ENCODE results near the gene TNFRSF13B. TPM values are rescaled to one million over a fixed set of nuclear protein-coding genes. Genes with fewer than 3 reads are reported as not detected.

TNFRSF13B gene
- total RNA-seq, 1 donor from 2014 or later = not detected

DNA sequence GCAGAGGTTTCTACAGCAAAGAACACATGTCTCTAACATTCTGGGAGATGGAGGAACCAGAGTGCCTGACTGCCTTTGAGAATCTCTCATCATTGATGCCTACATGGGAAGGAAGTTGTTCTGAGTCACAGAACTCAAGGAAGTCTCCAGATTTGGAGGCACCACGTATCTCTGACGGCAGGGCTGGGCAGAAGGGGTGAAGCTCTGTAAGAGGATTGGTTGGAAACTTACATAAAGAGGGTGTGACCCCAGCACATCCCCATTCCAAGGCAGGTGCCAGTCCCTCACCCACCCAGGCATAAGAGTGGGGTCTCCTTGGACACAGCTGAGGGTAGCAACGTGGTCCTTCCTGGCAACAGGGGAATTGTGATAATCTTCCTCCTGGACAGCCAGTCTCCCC, 17.4 kb downstream of the TNFRSF13B start:
- no peak for DNase-seq

DNA sequence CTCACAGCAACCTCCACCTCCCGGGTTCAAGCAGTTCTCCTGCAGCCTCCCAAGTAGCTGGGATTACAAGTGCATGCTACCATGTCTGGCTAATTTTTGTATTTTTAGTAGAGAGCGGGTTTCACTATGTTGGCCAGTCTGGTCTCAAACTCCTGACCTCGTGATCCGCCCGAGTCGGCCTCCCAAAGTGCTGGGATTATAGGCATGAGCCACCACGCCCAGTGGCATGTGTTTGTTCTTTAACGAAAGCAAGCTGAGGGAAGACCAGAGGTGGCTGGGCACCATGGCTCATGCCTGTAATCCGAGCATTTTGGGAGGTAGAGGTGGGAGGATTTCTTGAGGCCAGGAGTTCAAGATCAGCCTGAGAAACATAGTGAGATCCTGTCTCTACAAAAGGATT, 18.1 kb downstream of the TNFRSF13B start:
- no peak for DNase-seq

DNA sequence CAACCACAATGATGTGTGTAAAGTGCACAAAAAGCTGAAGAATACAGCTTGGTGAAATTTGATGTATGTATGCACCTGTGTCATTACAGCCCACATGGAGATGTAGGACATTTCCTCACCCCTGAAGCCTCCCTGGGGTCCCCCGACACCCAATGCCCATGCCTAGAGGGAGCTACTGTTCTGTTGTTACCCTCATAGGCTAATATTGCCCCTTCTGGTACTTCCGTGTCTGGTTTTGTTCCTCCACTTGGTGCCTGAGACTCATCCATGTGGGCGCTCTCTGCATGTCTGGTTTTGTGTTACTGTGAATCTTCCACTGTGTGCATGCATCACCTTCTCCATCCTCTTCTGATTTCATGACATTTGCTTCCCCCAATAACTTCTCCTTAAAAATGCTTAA, 18.6 kb downstream of the TNFRSF13B start:
- no peak for DNase-seq

DNA sequence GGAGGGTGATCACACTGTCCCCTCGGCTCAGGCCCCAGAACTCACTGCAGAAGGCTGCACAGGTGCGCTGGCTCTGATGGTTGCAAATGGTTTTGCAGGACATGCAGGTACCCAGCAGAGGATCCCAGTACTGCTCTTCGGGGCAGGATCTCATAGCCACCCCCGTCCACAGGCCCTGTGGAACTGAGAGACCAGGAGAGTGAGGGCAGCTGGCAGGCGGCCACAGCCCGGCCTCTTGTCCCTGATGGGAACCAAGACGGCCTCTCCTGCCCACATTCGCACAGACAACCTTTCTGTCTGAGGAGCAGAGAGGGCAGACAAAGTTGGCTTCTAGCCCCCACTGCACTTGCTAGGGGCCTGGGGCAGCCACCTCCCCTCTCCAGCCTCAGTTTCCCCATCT, 19.5 kb downstream of the TNFRSF13B start:
- DNase-seq = no peak

DNA sequence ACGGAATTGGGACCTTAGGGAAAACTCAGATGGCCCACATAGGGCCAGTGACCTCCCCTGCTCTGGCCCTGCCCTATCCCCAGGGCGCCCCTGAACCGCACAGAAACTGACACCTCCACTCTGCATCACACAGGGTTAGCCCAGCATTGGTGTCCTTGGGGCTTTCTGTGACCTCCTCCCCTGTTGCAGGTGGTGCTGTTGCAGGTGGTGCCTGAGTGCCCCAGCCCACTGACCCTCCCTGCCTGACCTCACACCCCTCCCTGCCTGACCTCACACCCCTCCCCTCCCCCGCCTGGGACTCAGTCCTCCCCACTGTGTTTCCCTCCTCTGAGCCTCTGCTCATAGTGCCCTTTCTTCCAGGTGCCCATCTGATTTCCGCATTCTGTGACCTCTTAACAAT, 21.4 kb downstream of the TNFRSF13B start:
- DNase-seq = no peak

DNA sequence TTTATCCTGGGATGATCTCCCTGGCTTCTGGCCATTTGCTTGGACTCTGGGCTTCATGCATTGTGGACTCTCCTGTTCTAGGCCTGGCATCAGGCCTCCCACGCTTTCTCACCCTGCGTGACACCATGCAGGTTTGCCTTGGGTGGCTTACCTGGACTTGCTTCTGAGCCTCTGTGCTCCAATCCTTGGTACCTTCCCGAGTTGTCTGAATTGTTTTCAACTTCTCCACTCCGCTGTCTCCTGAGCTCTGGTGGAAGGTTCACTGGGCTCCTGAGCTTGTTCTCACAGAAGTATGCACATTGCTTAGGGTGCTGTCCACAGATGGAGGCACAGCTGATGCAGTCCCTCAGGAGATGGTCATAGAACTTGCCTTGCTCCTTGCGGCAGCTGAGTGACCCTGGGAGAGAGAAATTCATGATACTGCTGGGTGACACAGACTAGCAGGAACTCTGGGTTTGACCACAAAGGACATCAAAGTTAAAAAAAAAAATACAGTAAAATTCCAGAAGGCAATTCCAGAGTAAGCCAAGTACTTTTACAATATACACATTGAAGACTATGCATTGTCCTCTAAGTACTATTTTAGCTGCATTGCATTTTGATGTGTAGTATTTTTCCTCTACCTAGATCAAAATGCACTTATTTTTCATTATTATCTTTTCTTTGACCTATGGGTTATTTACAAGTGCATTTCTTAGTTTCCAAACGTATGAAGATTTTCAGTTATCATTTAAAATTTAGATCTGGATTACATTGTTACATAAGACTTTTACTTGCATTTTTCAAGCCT, 23.1 kb downstream of the TNFRSF13B start:
- DNase-seq = no peak

DNA sequence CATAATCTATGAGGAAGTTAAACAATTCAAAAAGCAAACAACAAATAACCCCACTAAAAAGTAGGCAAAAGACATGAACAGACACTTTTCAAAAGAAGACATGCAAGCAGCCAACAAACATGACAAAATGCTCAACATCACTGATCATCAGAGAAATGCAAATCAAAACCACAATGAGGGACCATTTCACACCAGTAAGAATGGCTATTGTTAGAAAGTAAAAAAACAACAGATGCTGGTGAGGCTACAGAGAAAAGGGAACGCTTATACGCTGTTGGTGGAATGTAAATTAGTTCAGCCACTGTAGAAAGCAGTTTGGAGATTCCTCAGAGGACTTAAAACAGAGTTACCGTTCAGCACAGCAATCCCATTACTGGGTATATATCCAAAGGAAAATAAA, 24.4 kb downstream of the TNFRSF13B start:
- DNase-seq = no peak

- DNase-seq = no peak
These were observed 26.2 kb downstream of the TNFRSF13B start for GRCh38 chr17:16945663-16946218.

DNA sequence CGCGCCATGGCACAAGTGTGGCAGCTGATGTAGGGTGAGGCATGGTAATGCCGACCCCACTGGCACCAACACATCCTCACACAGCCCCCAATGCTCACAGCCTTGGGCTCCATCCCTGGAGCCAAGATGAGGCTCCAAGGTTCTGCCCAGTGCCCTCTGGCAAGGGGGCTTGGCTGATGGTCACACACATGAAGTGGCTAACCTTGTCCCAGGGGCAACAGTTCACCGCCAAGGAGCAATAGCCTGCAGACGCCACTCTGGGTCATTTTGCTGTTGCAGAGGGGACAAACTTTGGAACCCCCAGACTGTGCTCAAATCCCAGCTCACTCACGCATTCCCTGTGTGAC, 26.8 kb downstream of the TNFRSF13B start:
- no peak for DNase-seq

GRCh38 chr17:16944334-16945135, 27.4 kb downstream of the TNFRSF13B start:
- DNase-seq = no peak

DNA sequence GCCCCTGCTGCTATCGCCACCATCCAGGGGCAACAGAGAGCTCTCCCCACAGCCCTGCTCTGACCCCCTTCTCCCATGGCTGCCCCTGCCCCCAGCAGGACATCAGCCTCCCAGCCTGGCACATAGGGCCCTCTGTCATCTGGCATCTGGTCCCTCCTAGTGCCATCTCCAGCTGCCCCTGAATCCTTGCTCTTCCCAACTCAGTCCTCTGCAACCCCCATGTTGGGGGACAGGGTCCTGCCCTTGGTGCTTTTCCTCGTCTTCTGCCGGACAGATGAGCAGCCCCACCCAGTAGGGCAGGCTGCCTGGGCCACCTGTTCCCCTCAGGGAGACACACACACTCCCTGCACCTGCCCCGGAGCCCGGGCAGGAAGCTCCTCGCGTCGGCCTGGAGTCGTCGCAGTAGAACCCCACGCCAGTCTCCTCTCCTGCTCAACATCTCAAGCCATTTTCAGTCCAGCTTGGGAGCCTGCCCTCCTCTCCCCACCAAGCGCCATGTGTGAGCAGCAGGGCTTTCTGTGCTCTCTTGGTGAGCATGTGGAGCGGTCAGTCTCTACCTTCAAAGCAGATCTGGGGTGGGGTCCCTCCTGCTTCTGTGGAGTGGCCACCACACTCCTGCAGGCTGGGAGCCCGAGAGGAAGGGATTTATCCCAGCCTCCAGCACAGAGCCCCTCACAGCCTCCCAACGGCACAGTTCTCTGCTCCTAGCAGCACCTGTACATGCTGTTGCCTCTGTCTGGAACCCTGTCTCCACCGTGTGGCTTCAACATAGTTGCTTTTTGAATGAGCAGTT, 28.2 kb downstream of the TNFRSF13B start:
- no peak for DNase-seq

- no peak for DNase-seq
These were observed 28.9 kb downstream of the TNFRSF13B start for GRCh38 chr17:16943032-16943352.

- DNase-seq = no peak
These were observed 29.5 kb downstream of the TNFRSF13B start for GRCh38 chr17:16942141-16943031.

DNA sequence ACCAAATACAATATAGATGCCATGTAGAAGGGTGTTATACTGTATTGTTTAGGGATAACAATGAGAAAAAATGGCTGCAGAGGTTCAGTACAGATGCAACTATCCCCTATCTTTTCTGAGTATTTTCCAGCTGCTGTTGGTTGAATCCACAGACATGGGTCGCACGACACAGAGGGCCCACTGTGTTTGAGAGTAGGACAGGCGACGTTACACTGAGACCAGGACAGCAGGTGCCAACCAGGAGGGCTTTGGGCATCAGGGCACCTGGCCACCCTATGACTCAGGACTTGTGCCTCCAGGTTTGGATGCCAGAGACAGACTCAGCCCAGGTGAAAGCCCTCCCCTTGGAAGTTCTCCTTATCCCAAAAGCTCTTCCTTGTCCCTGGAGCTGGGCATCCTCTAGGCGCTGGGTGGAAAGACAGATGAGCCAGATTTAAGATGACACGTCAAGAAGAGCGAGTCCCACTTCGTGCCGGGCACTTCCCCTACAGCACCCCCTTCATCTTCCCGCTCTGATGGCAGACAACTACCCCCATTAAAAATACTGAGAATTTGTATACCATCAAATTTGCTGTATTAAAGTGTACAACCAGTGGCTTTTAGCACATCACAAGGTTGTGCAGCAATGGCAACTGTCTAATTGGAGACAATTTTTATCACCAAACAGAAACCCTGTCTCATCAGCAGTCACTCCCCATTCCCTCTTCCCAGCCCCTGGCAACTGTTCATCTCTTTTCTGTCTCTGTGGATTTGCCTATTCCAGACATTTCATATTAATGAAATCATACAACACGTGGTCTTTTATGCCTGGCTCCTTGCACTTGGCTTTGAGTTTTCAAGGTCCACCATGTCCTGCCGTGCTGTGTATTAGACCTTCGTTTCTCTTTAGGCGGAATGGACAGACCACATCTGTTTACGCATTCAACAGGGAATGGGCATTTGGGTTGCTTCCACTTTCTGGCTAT, 30.6 kb downstream of the TNFRSF13B start:
- peak; percentile 37 for DNase-seq

DNA sequence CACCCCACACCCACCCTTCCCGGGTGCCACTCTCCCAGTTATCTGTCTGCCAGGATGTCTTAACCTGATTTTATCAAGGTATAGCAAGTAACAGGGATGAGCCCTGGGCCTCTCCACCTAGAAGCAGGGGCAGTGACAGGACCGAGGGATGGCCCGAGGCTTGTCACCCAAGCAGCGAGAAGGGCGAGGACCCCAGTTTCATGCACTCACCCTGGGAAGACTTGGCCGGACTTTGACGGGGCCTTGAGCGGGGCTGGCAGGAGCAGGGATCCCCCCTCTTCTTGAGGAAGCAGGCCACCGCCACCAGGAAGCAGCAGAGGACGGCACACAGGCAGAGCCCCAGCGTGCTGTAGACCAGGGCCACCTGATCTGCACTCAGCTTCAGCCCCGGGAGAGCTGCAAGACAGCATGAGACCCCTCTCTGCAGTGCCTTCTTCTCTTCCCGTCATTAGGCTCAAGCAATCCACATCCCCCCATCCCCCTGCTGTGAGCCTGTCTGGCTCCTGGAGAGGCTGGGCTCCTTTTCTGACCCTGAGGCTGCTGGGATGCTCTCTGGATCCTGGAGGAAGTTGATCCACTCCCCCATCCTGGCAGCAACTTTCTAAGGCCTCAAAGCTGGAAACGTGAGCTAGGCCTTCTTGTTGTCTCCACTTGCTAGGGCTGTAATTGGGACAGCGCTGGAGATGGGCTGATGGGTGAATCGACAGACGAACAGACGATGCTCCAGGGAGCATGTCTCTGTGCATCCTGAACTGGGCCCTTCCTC, 31.6 kb downstream of the TNFRSF13B start:
- no peak for DNase-seq

- no peak for DNase-seq
These were observed 32.3 kb downstream of the TNFRSF13B start for GRCh38 chr17:16939606-16940115.

DNA sequence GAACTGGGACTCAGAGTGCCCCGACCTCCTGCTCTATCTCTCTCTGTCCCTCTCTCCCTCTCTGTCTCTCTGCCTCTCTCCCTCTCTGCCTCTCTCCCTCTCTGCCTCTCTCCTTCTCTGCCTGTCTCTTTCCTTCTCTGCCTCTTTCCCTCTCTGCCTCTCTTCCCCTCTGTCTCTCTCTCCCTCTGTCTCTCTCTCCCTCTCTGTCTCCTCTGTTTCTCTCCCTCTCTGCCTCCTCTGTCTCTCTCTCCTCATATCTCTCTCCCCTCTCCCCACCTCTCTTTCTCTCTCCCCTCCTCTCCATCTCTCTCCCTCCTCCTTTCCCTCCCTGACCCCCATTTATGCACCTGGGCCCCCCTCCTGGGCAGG, 32.7 kb downstream of the TNFRSF13B start:
- DNase-seq = no peak

- no peak for DNase-seq
These were observed 33.3 kb downstream of the TNFRSF13B start for GRCh38 chr17:16938496-16939207.

DNA sequence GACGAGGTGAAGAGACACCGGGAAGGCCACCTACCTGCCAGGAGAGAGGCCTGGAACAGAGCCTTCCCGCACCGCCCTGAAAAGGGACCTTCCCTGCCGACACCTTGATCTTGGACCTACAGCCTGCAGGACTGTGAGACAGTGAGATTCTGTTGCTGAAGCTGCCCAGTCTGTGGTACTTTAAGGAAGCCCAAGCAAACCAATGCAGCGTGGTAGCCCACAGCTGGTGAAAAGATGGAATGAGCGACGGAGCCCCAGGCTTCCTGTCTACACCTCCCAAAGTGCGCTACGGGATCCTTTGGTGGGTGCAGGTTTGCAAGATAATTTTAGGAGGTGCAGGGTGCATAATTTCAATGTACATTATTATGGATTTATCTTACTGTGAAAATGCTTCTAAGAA, 33.9 kb downstream of the TNFRSF13B start:
- DNase-seq = no peak

Data from skin of body (tissue), 2 donors.